Loucy (cell line): ENCODE data around the gene MAP1S.

ENCODE experiments used
- EZH2phosphoT487 ChIP-seq: fragments of 200-600 bp; IDR thresholded peaks from 2 replicates; pipeline ENCODE4 v1.6.1; 2018; ENCODE audit warnings: antibody characterized with exemption, mild to moderate bottlenecking, moderate library complexity, borderline replicate concordance
- TF ChIP-seq, protein P1 (sequence below): fragments of 200-600 bp; sonication (generic); conservative IDR thresholded peaks from 2 replicates; pipeline ENCODE4 v1.5.1; 2014; ENCODE audit warnings: mild to moderate bottlenecking, antibody characterized with exemption, low read length

DNA sequence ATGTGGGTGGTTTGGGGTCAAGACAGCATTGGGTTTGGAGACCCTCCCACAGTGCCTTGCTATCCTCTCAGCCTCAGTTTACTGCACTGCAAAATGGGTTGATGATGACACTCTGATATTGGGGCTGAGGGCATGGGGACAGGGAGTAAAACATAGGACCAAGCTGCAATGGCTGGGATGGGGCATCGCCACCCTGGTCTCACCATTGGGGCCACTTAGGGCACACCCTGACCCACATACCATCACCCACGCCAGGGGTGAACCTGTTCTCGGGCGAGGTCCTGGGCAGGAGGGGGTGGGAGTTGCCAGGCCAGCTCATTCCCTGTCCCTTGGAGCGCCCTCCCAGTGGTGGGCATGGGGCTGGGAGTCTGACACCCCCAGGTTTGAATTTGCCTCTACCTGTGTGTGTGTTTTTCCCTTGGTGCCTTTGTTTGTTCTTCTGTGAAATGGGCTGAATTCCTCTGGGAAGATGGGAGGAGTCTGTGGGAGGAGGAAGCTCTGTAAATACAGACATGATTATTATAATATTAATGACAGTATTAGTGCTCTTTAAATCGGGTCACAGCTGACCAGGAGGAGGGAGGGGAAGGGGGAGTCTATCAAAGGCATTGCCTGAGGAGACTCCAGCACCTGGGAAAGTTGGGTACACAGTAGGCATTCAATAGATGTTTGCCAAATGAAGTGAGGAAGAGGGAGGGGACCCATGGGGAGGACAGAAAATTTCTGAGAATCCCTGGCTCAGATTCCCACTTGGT is 29.8 kb downstream of the MAP1S start:
- TF ChIP-seq, protein P1, sequence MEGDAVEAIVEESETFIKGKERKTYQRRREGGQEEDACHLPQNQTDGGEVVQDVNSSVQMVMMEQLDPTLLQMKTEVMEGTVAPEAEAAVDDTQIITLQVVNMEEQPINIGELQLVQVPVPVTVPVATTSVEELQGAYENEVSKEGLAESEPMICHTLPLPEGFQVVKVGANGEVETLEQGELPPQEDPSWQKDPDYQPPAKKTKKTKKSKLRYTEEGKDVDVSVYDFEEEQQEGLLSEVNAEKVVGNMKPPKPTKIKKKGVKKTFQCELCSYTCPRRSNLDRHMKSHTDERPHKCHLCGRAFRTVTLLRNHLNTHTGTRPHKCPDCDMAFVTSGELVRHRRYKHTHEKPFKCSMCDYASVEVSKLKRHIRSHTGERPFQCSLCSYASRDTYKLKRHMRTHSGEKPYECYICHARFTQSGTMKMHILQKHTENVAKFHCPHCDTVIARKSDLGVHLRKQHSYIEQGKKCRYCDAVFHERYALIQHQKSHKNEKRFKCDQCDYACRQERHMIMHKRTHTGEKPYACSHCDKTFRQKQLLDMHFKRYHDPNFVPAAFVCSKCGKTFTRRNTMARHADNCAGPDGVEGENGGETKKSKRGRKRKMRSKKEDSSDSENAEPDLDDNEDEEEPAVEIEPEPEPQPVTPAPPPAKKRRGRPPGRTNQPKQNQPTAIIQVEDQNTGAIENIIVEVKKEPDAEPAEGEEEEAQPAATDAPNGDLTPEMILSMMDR = no peak
- no peak for TF ChIP-seq EZH2phosphoT487
